ENCODE results near the gene MTERF4. TPM values are rescaled to one million over a fixed set of nuclear protein-coding genes. Genes with fewer than 3 reads are reported as not detected.
A peak's percentile ranks its signal among the peaks of the same experiment; 100 is the strongest.

MTERF4 gene
- polyA plus RNA-seq, 6 donors from 2014 or later, result 45.7 to 71.2 (median 58.3) TPM

- Mint-ChIP-seq H3K36me3 (peaks cover 0 to 5% of the 10 kb centered on the region in 2 donors), H3K4me1 (peaks cover 5 to 12% (median 9%) of the 10 kb centered on the region in 3 donors), H3K4me3 (no peak overlapping the region), H3K9me3 (no peaks in the 10 kb centered on the region), H3K27me3 (no peaks in the 10 kb centered on the region), H3K27ac (no peak overlapping the region)
- ATAC-seq (ENCODE audit: low read depth in 2 of 2) (no peak), DNase-seq (no peak)
These were observed 28.7 kb downstream of the MTERF4 start for GRCh38 chr2:241073166-241074064.

GRCh38 chr2:241072553-241073165 is 29.4 kb downstream of the MTERF4 start:
- H3K4me3 Mint-ChIP-seq, result no peak overlapping the region
- ATAC-seq (ENCODE audit: low read depth in 2 of 2), result no peak
- peaks cover 0 to 5% of the 10 kb centered on the region in 2 donors for H3K36me3 Mint-ChIP-seq
- peak overlapping the region in 3 of 6 donors; percentile 76 to 81 (median 80) for H3K27ac Mint-ChIP-seq
- no peaks in the 10 kb centered on the region for H3K9me3 Mint-ChIP-seq
- no peaks in the 10 kb centered on the region for H3K27me3 Mint-ChIP-seq
- peaks cover 2 to 12% (median 9%) of the 10 kb centered on the region in 3 donors for H3K4me1 Mint-ChIP-seq
- DNase-seq, result no peak

- DNase-seq (no peak), ATAC-seq (ENCODE audit: low read depth in 2 of 2) (no peak)
- H3K36me3 Mint-ChIP-seq, result peaks cover 0 to 5% of the 10 kb centered on the region in 2 donors
- no peak overlapping the region for H3K4me3 Mint-ChIP-seq
- no peaks in the 10 kb centered on the region for H3K9me3 Mint-ChIP-seq
- no peak overlapping the region for H3K27ac Mint-ChIP-seq
- H3K4me1 Mint-ChIP-seq, result peaks cover 0 to 8% (median 4%) of the 10 kb centered on the region in 3 donors
- no peaks in the 10 kb centered on the region for H3K27me3 Mint-ChIP-seq
These were observed 29.9 kb downstream of the MTERF4 start for GRCh38 chr2:241072151-241072550.

- Mint-ChIP-seq H3K4me1 (peaks cover 0 to 7% (median 4%) of the 10 kb centered on the region in 3 donors), H3K27ac (no peak overlapping the region), H3K36me3 (peaks cover 0 to 5% of the 10 kb centered on the region in 2 donors), H3K4me3 (no peak overlapping the region), H3K9me3 (no peaks in the 10 kb centered on the region), H3K27me3 (no peaks in the 10 kb centered on the region)
- no peak for ATAC-seq (ENCODE audit: low read depth in 2 of 2)
- DNase-seq, result no peak
These were observed 30.4 kb downstream of the MTERF4 start for GRCh38 chr2:241071677-241072111.

GRCh38 chr2:241070811-241071676 is 31.0 kb downstream of the MTERF4 start:
- ATAC-seq (ENCODE audit: low read depth in 2 of 2), result no peak
- Mint-ChIP-seq H3K27me3 (no peaks in the 10 kb centered on the region), H3K36me3 (peaks cover 0 to 5% of the 10 kb centered on the region in 2 donors), H3K4me3 (peak overlapping the region in 1 of 8 donors; percentile 66), H3K9me3 (no peaks in the 10 kb centered on the region), H3K4me1 (peaks cover 0 to 8% (median 7%) of the 10 kb centered on the region in 3 donors), H3K27ac (peak overlapping the region in 2 of 6 donors; percentile 59 to 80)
- DNase-seq, result no peak

GRCh38 chr2:241070361-241070760 is 31.7 kb downstream of the MTERF4 start:
- no peak overlapping the region for H3K4me3 Mint-ChIP-seq
- H3K36me3 Mint-ChIP-seq, result peaks cover 0 to 5% of the 10 kb centered on the region in 2 donors
- peaks cover 0 to 9% (median 7%) of the 10 kb centered on the region in 3 donors for H3K4me1 Mint-ChIP-seq
- no peaks in the 10 kb centered on the region for H3K27me3 Mint-ChIP-seq
- DNase-seq (no peak), ATAC-seq (ENCODE audit: low read depth in 2 of 2) (no peak)
- peak overlapping the region in 1 of 6 donors; percentile 80 for H3K27ac Mint-ChIP-seq
- H3K9me3 Mint-ChIP-seq, result no peaks in the 10 kb centered on the region

GRCh38 chr2:241069821-241070281 is 32.2 kb downstream of the MTERF4 start:
- no peaks in the 10 kb centered on the region for H3K9me3 Mint-ChIP-seq
- peaks cover 0 to 2% of the 10 kb centered on the region in 2 donors for H3K36me3 Mint-ChIP-seq
- no peaks in the 10 kb centered on the region for H3K27me3 Mint-ChIP-seq
- H3K4me1 Mint-ChIP-seq, result peaks cover 0 to 9% (median 7%) of the 10 kb centered on the region in 3 donors
- H3K27ac Mint-ChIP-seq, result no peak overlapping the region
- no peak for DNase-seq
- H3K4me3 Mint-ChIP-seq, result no peak overlapping the region
- no peak for ATAC-seq (ENCODE audit: low read depth in 2 of 2)

- ATAC-seq (ENCODE audit: low read depth in 2 of 2) (no peak), DNase-seq (no peak)
- H3K27me3 Mint-ChIP-seq, result peaks cover 0 to 4% (median 3%) of the 10 kb centered on the region in 3 donors
- peaks cover 1 to 12% (median 10%) of the 10 kb centered on the region in 3 donors for H3K4me1 Mint-ChIP-seq
- no peaks in the 10 kb centered on the region for H3K36me3 Mint-ChIP-seq
- H3K4me3 Mint-ChIP-seq, result no peak overlapping the region
- peak overlapping the region in 1 of 6 donors; percentile 30 for H3K27ac Mint-ChIP-seq
- no peaks in the 10 kb centered on the region for H3K9me3 Mint-ChIP-seq
These were observed 32.9 kb downstream of the MTERF4 start for GRCh38 chr2:241068942-241069810.

GRCh38 chr2:241068136-241068941 is 33.7 kb downstream of the MTERF4 start:
- no peak for ATAC-seq (ENCODE audit: low read depth in 2 of 2)
- Mint-ChIP-seq H3K9me3 (no peaks in the 10 kb centered on the region), H3K4me1 (peaks cover 5 to 17% (median 15%) of the 10 kb centered on the region in 3 donors), H3K27ac (peak overlapping the region in 1 of 6 donors; percentile 30), H3K4me3 (no peak overlapping the region), H3K27me3 (peaks cover 0 to 8% (median 7%) of the 10 kb centered on the region in 3 donors), H3K36me3 (no peaks in the 10 kb centered on the region)
- no peak for DNase-seq

GRCh38 chr2:241067501-241068135 is 34.5 kb downstream of the MTERF4 start:
- ATAC-seq (ENCODE audit: low read depth in 2 of 2) (no peak), DNase-seq (no peak)
- peaks cover 0 to 11% (median 8%) of the 10 kb centered on the region in 3 donors for H3K27me3 Mint-ChIP-seq
- no peaks in the 10 kb centered on the region for H3K36me3 Mint-ChIP-seq
- H3K9me3 Mint-ChIP-seq, result no peaks in the 10 kb centered on the region
- H3K27ac Mint-ChIP-seq, result no peak overlapping the region
- H3K4me3 Mint-ChIP-seq, result no peak overlapping the region
- H3K4me1 Mint-ChIP-seq, result peaks cover 7 to 17% (median 12%) of the 10 kb centered on the region in 3 donors

GRCh38 chr2:241066893-241067341 is 35.2 kb downstream of the MTERF4 start:
- H3K36me3 Mint-ChIP-seq, result no peaks in the 10 kb centered on the region
- ATAC-seq (ENCODE audit: low read depth in 2 of 2) (no peak), DNase-seq (no peak)
- no peaks in the 10 kb centered on the region for H3K9me3 Mint-ChIP-seq
- no peak overlapping the region for H3K27ac Mint-ChIP-seq
- no peak overlapping the region for H3K4me3 Mint-ChIP-seq
- peaks cover 7 to 17% (median 8%) of the 10 kb centered on the region in 3 donors for H3K4me1 Mint-ChIP-seq
- peaks cover 0 to 12% (median 8%) of the 10 kb centered on the region in 3 donors for H3K27me3 Mint-ChIP-seq
